GM18511 (cell line): Measurements from ENCODE around the gene DLGAP1.
"Not testable (repeated sequence)": the region's sequence is repeated elsewhere in the genome, so short reads cannot be mapped to it uniquely, and the experiment has no call there.

Experiments used
- ATAC-seq: cut with Tn5 transposase; IDR thresholded peaks from one replicate; pipeline ENCODE4 v1.9.1; 2021; ENCODE audit warnings: mild to moderate bottlenecking, moderate library complexity; ENCODE audit not compliant: unreplicated experiment

The DLGAP1 gene

DNA sequence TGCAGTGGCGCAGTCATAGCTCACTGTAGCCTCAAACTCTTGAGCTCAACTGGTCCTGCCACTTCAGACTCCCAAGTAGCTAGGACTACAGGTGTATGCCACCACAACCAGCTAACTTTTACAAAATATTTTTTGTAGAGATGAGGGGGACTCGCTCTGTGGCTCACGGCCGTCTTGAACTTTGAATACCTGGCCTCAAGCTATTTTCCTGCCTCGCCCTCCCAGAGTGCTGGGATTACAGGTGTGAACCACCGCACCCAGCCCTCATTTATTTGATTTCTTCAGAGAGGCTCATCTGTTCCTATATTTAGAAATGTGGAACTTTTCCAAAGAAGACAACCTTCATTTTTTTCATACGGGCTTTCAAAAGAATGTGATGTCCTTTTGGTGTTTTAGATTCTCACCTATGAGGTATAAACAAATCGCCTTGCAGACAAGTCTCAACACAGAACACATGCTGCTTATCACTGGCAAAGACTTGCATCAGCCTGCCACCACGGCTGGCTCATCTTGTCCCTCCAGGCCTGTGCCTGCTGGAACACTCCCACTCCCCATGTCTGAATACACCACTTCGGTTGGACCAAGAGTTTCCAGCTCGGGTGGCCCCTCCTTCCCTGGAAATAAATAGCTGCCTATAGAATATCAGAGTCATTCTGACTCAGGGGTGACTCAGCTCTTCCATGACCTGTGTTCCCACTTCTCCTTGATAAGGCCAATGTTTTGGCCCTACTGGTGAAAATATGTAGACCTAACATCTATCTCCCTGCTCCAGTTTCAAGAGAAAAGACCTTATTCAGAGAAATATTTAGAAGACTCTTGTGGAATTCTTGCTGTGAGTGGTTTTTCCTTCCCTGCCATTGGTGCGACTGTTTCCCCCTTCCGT is 802.5 kb downstream of the DLGAP1 start:
- ATAC-seq, result no peak

DNA sequence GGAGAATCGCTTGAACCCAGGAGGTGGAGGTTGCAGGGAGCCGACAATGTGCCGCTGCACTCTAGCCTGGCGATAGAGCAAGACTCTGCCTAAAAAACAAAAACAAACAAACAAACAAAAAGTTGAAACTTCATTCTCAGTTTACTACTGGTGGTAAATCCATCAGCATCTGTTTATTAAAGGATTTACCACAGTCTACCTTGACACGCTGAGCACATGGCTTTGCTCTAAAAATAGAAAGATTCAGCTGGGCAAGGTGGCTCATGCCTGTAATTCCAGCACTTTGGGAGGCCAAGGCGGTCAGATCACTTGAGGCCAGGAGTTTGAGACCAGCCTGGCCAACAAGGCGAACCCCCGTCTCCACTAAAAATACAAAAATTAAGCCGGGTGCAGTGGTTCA is 803.8 kb downstream of the DLGAP1 start:
- no peak for ATAC-seq

DNA sequence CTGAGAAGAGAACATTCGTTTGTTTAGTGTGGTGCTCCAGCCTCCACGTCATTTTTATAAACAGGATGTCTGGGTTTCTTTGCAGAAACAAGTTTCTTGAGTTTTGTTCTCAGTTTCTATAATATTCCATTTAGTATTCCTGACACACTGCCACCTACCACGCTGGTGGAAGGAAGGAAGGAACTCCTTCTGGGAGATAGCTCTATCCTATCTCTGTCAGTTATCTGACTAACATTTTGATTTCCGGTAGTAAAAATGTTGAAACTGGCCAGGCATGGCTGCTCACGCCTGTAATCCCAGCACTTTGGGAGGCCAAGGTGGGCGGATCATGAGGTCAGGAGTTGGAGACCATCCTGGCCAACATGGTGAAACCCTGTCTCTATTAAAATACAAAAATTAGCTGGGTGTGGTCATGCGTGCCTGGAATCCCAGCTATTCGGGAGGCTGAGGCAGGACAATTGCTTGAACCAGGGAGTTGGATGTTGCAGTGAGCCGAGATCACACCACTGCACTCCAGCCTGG is 804.5 kb downstream of the DLGAP1 start:
- ATAC-seq, result not testable (repeated sequence)

DNA sequence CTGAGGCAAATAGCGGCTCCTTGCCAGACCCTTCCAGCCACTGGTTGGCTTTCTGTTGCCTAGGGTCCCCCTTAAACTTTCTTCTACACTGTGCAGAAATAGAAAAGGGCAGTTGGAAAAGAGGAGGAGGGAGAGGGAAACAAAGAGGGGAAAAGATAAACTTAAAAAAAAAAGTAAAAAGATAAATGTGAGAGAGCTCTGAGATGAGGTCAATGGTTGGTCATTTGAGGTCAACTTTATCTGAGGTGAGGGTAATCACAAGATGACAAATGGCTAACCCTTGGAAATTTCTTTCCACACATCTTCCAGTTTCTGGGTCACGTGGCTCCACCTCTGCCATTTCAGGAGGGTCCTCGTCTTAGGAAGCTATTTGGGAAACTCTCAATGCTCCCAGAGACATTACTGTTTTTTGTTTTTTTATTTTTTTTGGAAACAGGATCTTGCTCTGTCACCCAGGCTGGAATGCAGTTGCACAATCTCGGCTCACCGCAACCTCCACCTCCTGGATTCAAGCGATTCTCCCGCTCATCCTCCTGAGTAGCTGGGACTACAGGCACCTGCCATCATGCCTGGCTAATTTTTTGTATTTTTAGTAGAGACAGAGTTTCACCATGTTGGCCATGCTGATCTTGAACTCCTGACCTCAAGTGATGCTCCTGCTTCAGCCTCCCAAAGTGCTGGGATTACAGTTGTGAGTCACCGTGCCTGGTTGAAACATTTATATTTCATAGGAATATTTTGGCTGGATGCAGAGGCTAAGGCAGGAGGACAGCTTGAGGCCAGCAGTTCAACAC is 805.3 kb downstream of the DLGAP1 start:
- no peak for ATAC-seq

DNA sequence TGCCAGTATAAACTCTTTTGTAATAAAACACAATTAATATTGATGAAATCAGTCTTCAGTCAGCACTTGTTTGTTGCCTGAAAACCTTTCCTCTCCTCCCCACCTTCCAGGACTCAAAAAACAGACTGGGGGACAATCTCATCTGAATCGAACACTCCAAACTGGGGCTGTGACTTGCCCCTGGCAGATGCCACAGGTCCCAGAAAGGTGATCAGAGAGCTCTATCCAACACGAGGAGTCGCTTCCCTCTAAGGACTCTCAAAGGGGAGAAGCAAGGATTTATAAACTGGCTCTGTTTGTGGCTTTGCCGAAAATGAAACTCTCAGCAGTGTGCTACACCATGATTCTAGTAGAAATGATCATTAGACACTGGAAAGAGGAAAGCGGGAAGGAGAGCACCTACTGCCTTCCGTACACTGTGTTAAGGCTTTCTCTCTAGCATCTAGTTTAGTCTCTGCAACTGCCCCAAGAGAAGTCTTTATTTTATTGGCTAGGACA is 805.9 kb downstream of the DLGAP1 start:
- no peak for ATAC-seq

DNA sequence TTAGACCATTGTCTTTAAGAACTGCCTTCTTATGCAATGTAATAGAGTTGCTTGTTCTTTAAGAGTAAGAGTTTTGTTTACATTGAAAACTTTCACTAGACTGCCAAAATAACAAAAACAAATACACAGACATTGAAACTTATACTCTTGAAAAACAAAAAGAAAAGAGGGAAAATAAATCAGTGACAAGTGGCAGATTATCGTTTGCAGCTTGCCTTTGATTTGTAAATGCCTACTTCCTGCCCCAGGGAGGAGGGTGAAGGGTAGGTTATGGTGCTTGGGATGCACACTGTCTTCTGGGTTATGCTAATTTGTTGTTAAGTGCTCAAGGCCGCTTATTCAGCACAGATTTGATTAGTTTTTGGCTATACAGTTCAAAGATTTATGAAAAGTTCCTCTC is 806.5 kb downstream of the DLGAP1 start:
- ATAC-seq, result no peak

DNA sequence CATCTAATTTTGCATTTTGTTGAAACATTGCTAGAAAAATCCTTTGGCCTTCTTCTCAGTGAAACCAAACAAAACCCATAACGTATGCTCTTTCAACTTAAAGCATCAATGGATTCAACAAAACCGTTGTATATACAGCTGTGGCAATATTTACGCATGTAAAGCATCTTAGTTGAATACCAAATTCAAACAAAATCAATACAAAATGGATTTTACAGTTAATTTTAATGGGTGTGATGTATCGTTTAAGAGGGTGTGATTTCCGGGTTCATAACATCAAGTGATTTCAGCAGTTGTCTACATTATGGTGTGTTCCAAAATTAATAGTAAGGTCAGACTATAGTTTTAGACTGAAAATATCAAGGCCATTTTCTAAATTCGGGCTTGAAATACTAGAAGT is 806.9 kb downstream of the DLGAP1 start:
- no peak for ATAC-seq

DNA sequence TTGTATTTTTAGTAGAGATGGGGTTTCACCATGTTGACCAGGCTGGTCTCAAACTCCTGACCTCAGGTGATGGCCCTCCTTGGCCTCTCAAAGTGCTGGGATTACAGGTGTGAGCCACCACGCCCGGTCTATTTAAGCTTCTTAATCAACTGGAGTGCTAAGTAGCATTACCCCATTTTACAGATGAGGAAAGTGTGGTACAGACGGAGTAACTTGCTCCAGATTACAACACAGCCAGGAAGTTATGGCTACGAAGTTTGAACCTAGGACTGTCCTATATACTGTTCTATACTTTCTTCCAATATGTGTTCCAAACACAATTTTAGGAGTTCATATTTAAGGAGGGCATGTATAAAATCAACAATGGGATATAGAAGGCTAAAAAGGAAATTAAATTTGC is 807.5 kb downstream of the DLGAP1 start:
- no peak for ATAC-seq

DNA sequence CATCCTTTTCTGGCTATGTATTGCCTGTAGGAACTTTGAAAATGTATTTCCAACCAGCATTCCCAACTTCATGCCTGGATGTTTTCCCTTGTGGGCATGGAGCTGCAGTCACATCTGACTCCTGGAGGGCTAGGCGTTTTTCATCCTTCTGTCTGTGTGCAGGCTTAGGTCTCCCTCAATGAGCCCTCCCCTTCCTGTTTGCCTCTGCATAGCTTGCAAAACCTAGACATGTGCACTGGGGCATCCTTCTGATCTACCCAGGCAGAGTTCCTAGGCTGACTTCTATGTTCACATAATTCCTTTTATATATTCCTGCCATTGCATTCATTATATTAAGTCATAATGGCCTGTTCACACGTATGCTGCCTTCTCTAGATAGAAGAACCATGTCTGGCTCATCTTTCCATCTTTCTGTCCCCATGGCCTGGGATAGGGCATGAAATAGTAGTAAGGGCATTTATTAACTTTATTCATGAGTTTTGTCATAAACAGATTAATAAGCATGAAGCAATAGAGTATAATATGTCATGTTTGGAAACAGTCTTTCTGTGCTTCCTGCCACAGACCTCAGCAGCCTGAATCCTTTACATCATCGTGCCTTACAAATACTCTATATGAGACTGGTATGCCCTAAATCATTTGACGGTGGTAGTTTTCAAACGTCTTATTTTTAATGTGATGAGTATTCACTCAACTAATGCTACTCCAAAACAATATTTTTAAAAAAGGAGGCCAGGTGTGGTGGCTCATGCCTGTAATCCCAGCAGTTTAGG is 809.5 kb downstream of the DLGAP1 start:
- no peak for ATAC-seq

DNA sequence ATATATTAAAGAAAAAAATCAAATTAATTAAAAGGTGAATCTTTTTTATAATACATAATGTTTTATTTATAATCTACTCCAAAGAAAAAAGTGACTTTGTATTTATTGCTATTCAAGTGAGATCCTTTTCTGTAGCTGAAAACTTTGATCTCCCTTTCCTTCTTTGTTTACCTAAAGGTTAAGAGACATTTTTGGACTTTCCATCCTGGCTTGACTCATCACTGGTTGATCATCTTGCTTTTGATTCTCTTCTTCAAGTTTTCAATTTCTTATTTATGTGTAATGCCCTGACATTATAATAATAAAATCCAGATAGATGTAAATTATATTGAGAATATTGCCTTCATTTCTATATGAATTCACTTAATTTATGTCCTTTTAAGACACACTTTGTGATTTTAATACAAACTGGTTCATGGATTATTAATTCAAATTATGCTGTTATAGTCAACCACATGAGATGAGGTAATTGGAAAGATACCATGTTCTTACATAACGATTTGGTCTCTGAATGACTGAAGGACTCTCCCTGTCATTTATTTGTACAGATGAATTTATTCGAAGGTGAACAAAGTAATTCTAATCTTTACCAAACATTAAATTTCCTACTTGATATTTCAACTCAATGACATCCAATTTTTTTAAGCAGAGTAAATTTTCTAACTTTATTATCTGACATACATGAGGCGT is 820.7 kb downstream of the DLGAP1 start:
- ATAC-seq, result no peak

DNA sequence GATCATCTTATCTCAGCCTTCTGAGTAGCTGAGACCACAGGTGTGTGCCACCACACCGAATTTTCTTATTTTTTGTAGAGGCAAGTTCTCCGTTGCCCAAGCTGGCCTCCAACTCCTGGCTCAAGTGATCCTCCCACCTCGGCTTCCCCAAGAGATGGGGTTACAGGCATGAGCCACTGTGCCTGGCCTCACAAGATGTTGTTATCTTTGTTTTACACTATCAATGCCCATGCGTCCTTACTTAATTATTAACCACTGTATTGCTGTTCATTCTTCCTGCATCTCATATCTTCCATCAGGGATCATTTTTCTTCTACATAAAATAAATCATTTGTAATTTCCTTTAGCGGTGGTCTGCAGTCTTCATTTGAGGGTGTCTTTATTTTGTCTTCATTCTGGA is 823.2 kb downstream of the DLGAP1 start:
- ATAC-seq, result no peak

DNA sequence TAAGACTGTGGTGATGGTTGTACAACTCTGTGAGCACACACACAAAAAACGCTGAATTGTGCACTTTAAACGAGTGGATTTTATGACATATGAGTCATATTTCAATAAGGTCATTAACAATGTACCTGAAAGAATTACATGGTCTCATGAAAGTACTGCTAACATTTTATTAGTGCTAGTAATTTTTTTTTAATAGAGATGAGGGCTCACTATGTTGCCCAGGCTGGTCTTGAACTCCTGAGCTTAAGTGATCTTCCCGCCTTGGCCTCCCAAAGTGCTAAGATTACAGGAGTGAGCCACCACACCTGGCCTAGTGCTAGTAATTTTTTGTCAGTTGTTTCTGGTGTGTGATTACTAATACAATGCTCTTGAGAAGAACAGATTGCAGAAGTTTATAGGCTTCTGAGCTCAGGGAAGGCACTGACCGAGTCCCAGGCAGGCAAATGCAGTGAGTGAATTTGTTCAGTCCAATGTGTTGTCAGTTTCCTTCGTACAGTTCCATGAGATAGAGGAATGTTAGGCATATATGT is 828.1 kb downstream of the DLGAP1 start:
- ATAC-seq, result no peak

DNA sequence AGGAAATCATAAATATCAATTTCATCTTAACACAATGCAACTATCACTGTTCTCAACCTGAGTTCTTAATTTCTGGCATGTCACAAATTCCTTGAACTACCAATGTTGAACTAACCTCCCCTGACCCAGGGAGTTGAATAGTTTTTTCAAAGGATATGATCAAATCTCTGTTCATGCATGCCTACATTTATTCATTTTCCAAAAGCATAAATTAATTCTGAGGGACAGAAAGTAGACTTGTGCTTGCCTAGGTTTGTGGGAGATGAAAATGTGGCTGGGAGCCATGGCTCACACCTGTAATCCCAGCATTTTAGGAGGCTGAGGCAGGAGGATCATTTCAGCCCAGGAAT is 829.4 kb downstream of the DLGAP1 start:
- no peak for ATAC-seq

DNA sequence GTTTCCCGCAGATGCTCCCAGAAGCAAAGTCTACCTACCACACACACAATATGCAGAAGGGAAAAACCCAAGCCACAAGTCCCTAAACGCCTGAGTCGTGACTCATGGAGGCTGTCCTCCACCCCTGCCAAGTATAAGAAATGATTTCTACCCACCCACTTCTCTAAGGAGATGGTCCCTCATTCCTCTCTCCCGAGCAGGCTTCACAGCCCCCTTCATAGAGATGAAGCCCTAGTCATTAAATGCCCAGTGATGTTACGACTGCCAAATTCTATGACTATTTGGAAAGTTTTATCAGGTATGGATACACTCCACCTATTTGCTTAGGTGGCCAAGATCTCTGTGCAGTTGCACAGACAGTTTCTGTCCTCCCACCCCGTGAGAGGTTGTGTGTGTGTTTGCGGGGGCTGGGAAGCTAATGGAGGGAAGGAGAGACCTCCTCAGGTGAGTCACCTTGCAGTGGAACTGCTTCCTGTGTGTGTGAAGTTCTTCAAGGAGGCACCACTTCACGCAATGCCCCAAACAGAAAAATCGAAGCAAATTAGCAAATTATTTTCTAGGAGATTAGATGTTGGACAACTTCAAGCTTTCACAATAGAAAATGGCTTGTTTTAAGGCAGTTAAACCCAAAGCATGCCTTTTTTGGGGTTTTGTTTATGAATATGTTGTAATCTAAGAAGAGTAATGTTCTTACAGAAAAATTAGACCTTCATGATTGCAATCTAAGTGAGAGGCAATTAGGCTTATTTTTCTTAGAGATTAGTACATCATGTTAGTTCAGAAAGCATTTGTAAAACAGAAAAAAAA is 830.0 kb downstream of the DLGAP1 start:
- ATAC-seq, result peak; percentile 82

DNA sequence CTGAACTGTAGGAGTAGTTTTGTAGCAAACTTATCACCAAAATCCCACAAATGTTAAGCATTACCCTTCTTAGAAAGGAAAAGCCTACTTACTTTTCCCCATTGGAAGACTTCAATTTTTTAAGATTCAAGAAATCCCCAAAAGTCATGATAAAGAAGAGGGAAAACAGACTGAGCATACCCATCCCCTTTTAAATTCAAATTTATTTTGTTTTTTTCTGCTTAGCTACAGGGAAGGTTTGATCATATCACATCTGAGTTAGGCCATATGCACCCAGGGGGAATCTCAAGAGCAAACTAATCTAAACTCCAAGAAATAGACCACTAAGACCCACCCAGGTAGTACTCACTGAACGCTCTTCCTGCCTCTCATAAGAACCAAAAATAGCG is 830.6 kb downstream of the DLGAP1 start:
- no peak for ATAC-seq

DNA sequence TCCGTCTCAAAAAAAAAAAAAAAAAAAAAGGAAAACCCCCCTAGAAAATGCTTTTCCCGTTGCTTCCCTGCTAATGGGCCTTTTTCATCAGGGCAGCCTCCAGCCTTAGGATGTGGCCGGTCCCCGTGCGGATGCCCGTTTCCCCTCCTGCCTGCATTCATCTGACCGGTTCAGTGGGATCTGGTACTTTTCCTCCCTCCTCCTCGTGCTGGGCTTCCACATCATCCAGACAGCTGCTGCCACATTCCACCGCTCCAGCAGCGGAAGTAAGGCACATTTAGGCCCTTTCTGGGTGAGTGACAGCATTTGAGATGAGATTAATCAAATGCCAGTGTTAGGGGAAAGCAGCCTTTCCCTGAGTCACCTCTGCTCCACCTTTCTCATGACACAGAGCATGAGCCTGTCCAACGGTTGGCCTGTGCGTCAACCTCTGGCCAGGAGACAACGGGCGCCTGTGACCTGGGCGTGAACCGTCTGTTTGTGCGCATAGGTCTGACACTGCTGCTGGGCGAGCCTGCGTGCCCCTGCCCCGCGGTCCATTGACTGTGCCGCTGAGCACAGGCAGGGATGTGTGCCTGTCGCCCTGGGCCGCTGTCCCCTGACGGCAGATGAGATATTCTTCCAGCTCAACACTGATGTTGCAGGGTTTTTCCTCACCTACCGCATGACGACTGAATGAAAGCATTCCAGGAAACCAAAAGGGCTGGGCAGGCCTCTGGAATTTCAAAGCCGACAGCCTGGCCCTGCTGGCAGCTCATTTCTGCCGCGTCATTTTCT is 831.1 kb downstream of the DLGAP1 start:
- ATAC-seq, result no peak

DNA sequence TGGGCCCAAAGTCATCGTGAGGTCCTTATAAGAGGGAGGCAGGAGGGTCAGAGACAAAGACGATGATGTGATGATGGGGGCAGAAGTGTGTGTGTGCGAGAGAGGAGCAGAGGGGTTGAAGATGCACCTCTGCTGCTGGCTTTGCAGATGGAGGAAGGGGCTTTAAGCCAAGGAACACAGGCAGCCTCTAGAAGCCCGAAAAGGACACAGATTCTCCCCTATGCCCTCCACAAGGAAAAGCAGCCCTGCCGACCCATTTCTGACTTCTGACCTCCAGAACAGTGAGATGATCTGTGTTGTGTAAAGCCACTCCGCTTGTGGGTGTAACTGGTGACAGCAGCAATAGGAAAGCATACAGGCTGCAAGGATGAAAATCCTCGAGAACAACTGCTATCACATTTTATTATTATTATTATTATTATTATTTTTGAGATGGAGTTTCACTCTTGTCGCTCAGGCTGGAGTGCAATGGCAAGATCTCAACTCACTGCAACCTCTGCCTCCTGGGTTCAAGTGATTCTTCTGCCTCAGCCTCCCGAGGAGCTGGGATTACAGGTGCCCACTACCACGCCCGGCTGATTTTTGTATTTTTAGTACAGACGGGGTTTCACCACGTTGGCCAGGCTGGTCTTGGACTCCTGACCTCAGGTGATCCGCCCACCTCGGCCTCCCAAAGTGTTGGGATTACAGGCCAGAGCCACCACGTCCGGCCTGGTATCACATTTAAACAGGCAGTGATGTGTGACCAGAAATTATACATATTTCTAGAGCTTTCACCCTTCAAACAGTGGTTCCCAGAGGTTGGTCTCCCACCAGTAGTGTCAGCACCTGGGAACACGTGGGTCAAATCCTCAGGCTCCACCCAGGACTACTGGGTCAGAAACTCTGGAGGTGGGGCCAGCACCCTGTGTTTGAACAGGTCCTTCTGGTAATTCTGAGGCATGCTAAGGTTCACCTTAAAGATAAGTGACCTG is 834.7 kb downstream of the DLGAP1 start:
- ATAC-seq, result no peak

DNA sequence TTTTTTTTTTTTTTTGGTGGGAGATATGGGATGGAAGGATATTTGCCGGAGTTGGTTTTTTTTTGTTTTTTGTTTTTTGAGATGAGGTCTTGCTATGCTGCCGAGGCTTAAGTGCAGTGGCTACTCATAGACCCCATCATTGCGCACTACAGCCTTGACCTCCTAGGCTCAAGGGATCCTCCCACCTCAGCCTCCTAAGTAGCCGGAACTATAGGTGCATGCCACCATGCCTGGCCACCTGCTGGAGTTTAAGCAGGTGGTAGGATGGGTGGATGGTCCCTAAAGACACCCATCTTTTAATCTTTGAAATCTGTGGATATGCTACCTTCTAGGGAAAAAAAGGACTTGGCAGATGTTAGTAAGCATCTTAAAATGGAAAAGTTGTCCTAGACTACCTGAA is 835.4 kb downstream of the DLGAP1 start:
- no peak for ATAC-seq
